Breast epithelium (tissue), 4 donors: ENCODE results near the gene ASB18. TPM values are rescaled to one million over a fixed set of nuclear protein-coding genes. Genes with fewer than 3 reads are reported as not detected.

Source experiments
- DNase-seq, 2 donors: peaks; one replicate each; pipeline ENCODE4 v3.0.0-alpha.2; 2019; ENCODE audit warnings: low spot score in 2 of 2
- H3K27ac ChIP-seq, 2 donors: fragments of 200-600 bp; sonication (generic) in 1 of 2; one replicate each; pipeline ENCODE4 v1.5.1; 2016 to 2019; ENCODE audit warnings: mild to moderate bottlenecking in 1 of 2
- H3K27me3 ChIP-seq, 2 donors: fragments of 200-600 bp; sonication (generic) in 1 of 2; one replicate each; pipeline versions ENCODE4 v1.5.1 to v1.6.0; 2017 to 2019; ENCODE audit warnings: control low read depth in 1 of 2, mild to moderate bottlenecking in 1 of 2
- H3K36me3 ChIP-seq: fragments of 200-600 bp; one replicate; pipeline ENCODE4 v1.5.1; 2019
- H3K4me1 ChIP-seq, 2 donors: fragments of 200-600 bp; sonication (generic); one replicate each; pipeline ENCODE4 v1.5.1; 2016 to 2019; ENCODE audit warnings: control low read depth in 1 of 2
- H3K4me3 ChIP-seq, 3 donors: fragments of 200-600 bp; sonication (generic); 1 replicate in 2 of 3; 2 replicates in 1 of 3; pipeline ENCODE4 v1.5.1; 2016 to 2019; ENCODE audit warnings: mild to moderate bottlenecking in 3 of 3, moderate library complexity in 2 of 3
- H3K9me3 ChIP-seq, 2 donors: fragments of 200-600 bp; sonication (generic) in 1 of 2; one replicate each; pipeline ENCODE4 v1.5.1; 2016 to 2019; ENCODE audit warnings: control low read depth in 1 of 2
- CTCF ChIP-seq, 3 donors: fragments of 450-650 bp; IDR thresholded peaks; one replicate each; pipeline ENCODE4 v1.5.1; 2016 to 2017; ENCODE audit warnings: antibody characterized with exemption in 3 of 3, mild to moderate bottlenecking in 3 of 3, moderate library complexity in 3 of 3
- POLR2A ChIP-seq: fragments of 450-650 bp; IDR thresholded peaks from one replicate; pipeline ENCODE4 v1.6.1; 2016; ENCODE audit warnings: antibody characterized with exemption, mild to moderate bottlenecking, moderate library complexity
- POLR2AphosphoS5 ChIP-seq, 3 donors: sonication (generic); formaldehyde crosslinking; IDR thresholded peaks; one replicate each; pipeline ENCODE4 v1.6.1; 2017; ENCODE audit warnings: antibody characterized with exemption in 3 of 3
- intact Hi-C: fragments of 100-400 bp; cut with DNase I; formaldehyde crosslinking; loops from one replicate; pipeline ENCODE4 v1.15.1; 2023; ENCODE audit warnings: low total_unique reads
- total RNA-seq, 3 donors: library from RNA; depleted of rRNA; stranded (reverse); fragments of >200 nt; gene quantifications; one replicate each; pipeline ENCODE4 v1.1.0, GENCODE V29; 2016

The ASB18 gene
- total RNA-seq, 3 donors from 2014 or later = not detected

GRCh38 chr2:236306825-236307540 lies 42.8 kb upstream of the ASB18 start:
- Histone ChIP-seq H3K27me3 (no peaks in the 10 kb centered on the region), H3K4me1 (no peaks in the 10 kb centered on the region), H3K36me3 (no peaks in the 10 kb centered on the region), H3K9me3 (peaks cover under 1 to 3% of the 10 kb centered on the region in 2 donors), H3K27ac (no peak overlapping the region), H3K4me3 (no peak overlapping the region)
- TF ChIP-seq POLR2AphosphoS5 (IDR thresholded peaks at IDR 0.05) (no peak), POLR2A (no peak), CTCF (IDR thresholded peaks at IDR 0.05) (no peak)
- DNase-seq = no peak
- intact Hi-C loops = no loop called here

- Histone ChIP-seq H3K27ac (no peak overlapping the region), H3K4me3 (no peak overlapping the region), H3K9me3 (no peaks in the 10 kb centered on the region), H3K4me1 (no peaks in the 10 kb centered on the region), H3K27me3 (no peaks in the 10 kb centered on the region), H3K36me3 (no peaks in the 10 kb centered on the region)
- intact Hi-C loops = no loop called here
- TF ChIP-seq POLR2A (no peak), POLR2AphosphoS5 (IDR thresholded peaks at IDR 0.05) (no peak), CTCF (IDR thresholded peaks at IDR 0.05) (no peak)
- no peak for DNase-seq
Observed at GRCh38 chr2:236305964-236306605, 41.9 kb upstream of the ASB18 start.

DNA sequence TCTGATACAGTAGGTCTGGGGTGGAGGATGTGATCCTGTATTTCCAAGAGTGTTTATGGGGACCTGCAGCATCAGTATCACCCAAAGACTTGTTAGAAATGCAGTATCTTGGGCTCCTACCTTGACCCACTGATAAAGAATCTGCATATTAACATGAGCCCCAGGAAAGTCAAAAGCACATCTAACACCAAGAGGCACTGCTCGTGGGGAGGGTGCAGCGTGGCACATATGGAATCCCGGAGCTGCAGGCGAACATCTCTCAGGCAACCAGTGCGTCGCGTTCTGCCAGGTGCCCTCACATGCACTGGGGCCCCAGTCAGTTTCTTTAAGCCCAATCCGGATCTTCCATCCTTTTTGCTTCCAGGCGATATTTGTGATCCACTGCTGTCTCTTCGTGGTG lies 41.3 kb upstream of the ASB18 start:
- Histone ChIP-seq H3K9me3 (no peaks in the 10 kb centered on the region), H3K27ac (no peak overlapping the region), H3K4me3 (no peak overlapping the region), H3K27me3 (no peaks in the 10 kb centered on the region), H3K36me3 (no peaks in the 10 kb centered on the region), H3K4me1 (no peaks in the 10 kb centered on the region)
- TF ChIP-seq POLR2AphosphoS5 (IDR thresholded peaks at IDR 0.05) (no peak), POLR2A (no peak), CTCF (IDR thresholded peaks at IDR 0.05) (no peak)
- intact Hi-C loops = no loop called here
- DNase-seq = no peak

DNA sequence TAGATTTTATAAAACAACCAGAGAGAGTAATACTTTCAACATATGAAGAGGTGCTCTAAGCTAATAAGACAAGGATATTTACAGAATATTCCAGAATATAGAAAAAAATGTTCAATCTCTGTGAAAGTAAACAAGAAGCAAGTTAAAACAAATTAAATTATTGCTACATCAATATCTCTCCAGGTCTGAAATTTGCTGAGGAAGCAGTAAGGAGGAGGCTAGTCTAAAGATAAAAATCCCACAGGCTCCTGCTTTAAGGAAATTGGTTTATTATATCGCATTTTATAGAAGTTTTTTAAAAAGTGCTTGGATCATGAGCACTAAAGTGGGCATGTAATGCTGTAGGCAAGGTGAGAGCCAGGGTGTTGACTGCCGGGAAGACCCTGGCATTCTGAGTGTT lies 39.7 kb upstream of the ASB18 start:
- H3K36me3 ChIP-seq = no peaks in the 10 kb centered on the region
- no peaks in the 10 kb centered on the region for H3K9me3 ChIP-seq
- intact Hi-C loops = loop anchor here (5.0 kb wide), 1 partner anchor 57 kb away; no protein-coding TSS in a partner anchor
- TF ChIP-seq CTCF (IDR thresholded peaks at IDR 0.05) (no peak), POLR2A (no peak), POLR2AphosphoS5 (IDR thresholded peaks at IDR 0.05) (no peak)
- no peak overlapping the region for H3K27ac ChIP-seq
- H3K27me3 ChIP-seq = no peaks in the 10 kb centered on the region
- H3K4me1 ChIP-seq = no peaks in the 10 kb centered on the region
- DNase-seq = no peak
- no peak overlapping the region for H3K4me3 ChIP-seq

DNA sequence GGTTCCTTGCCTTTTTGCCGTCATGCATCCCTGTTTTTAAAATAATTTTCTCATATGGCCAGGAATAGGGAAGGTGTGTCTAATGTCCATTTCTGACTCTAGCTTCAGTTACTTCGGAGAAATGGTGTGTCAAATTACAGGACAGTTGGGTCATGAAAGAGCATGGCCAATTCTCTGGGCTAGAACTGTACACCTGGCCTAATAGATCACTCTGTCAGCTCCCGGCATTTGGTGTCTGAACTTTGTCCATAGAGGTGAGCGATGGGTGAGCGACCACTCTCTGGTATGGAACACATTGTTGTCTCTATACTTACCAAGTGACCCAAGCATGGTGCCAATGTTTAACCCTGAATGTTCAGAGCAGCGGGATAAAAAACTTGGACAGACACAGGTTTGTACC lies 38.3 kb upstream of the ASB18 start:
- Histone ChIP-seq H3K27me3 (no peaks in the 10 kb centered on the region), H3K27ac (no peak overlapping the region), H3K4me1 (no peaks in the 10 kb centered on the region), H3K36me3 (no peaks in the 10 kb centered on the region), H3K4me3 (no peak overlapping the region), H3K9me3 (no peaks in the 10 kb centered on the region)
- DNase-seq = no peak
- intact Hi-C loops = loop anchor here (5.0 kb wide), 1 partner anchor 55 kb away; no protein-coding TSS in a partner anchor
- TF ChIP-seq POLR2A (no peak), POLR2AphosphoS5 (IDR thresholded peaks at IDR 0.05) (no peak), CTCF (IDR thresholded peaks at IDR 0.05) (no peak)
